HepG2 (cell line): ENCODE measurements around the gene SLFN14. TPM values are rescaled to one million over a fixed set of nuclear protein-coding genes. Genes with fewer than 3 reads are reported as not detected.

ENCODE experiments used
- AKAP8 ChIP-seq: sonication (generic); formaldehyde crosslinking; IDR thresholded peaks from 2 replicates; pipeline ENCODE4 v1.5.1; 2020; ENCODE audit warnings: mild to moderate bottlenecking, missing genetic modification reagents
- ARNTL ChIP-seq: sonication (generic); formaldehyde crosslinking; IDR thresholded peaks from 2 replicates; pipeline ENCODE4 v1.4.0; 2020; ENCODE audit warnings: mild to moderate bottlenecking, missing genetic modification reagents
- CCAR2 ChIP-seq: fragments of 200-400 bp; formaldehyde crosslinking; optimal IDR thresholded peaks from 2 replicates; pipeline ENCODE3; 2018; ENCODE audit warnings: low read depth, mild to moderate bottlenecking, low read length, moderate library complexity
- HDAC2 ChIP-seq: sonication (generic); formaldehyde crosslinking; IDR thresholded peaks from 2 replicates; pipeline ENCODE4 v1.4.0; 2020; ENCODE audit warnings: missing genetic modification reagents
- MXI1 ChIP-seq: IDR thresholded peaks from 3 replicates; pipeline ENCODE4 v1.6.1; 2012; ENCODE audit warnings: low read depth, low read length, inconsistent platforms, borderline replicate concordance
- PCBP1 ChIP-seq: fragments of 200-400 bp; formaldehyde crosslinking; IDR thresholded peaks from 2 replicates; pipeline ENCODE4 v1.6.1; 2017; ENCODE audit warnings: mild to moderate bottlenecking, low read depth, low read length, borderline replicate concordance
- PCBP2 ChIP-seq: fragments of 200-400 bp; formaldehyde crosslinking; optimal IDR thresholded peaks from 2 replicates; pipeline ENCODE3; 2018; ENCODE audit warnings: low read length, low read depth; ENCODE audit not compliant: poor library complexity, severe bottlenecking
- POLR2AphosphoS2 ChIP-seq: IDR thresholded peaks from 2 replicates; pipeline ENCODE4 v1.6.1; 2011; ENCODE audit warnings: low read depth, low read length, improper control_type of control experiment
- SCMH1 ChIP-seq: sonication (generic); formaldehyde crosslinking; IDR thresholded peaks from 2 replicates; pipeline ENCODE4 v1.9.0; 2021; ENCODE audit warnings: missing genetic modification reagents, mild to moderate bottlenecking, borderline replicate concordance
- SOX13 ChIP-seq, 3 experiments: fragments of 450-650 bp in 1 of 3; sonication (generic) in 1 of 3; formaldehyde crosslinking in 1 of 3; IDR thresholded peaks in 2 of 3; conservative IDR thresholded peaks in 1 of 3; 2 replicates each; pipeline versions ENCODE4 v1.5.0 to v1.6.1; 2016 to 2020; ENCODE audit warnings: antibody characterized with exemption in 1 of 3, mild to moderate bottlenecking in 1 of 3, missing compliant biosample characterization in 1 of 3, missing genetic modification reagents in 1 of 3, moderate library complexity in 1 of 3
- TCF12 ChIP-seq, 2 experiments: fragments of 450-650 bp in 1 of 2; sonication (generic) in 1 of 2; formaldehyde crosslinking in 1 of 2; IDR thresholded peaks; 2 replicates each; pipeline versions ENCODE4 v1.6.1 to v1.8.0; 2017 to 2022; ENCODE audit warnings: antibody characterized with exemption in 1 of 2, mild to moderate bottlenecking in 1 of 2, missing genetic modification reagents in 1 of 2, moderate library complexity in 1 of 2
- ZNF124 ChIP-seq: sonication (generic); formaldehyde crosslinking; IDR thresholded peaks from 2 replicates; pipeline ENCODE4 v1.4.0; 2020; ENCODE audit warnings: missing genetic modification reagents
- ZNF224 ChIP-seq: sonication (generic); formaldehyde crosslinking; IDR thresholded peaks from 2 replicates; pipeline ENCODE4 v1.5.0; 2020; ENCODE audit warnings: mild to moderate bottlenecking, missing genetic modification reagents
- ZNF615 ChIP-seq: sonication (generic); formaldehyde crosslinking; IDR thresholded peaks from 2 replicates; pipeline ENCODE4 v1.5.0; 2020; ENCODE audit warnings: mild to moderate bottlenecking, missing genetic modification reagents, borderline replicate concordance
- ZNF616 ChIP-seq: sonication (generic); formaldehyde crosslinking; IDR thresholded peaks from 2 replicates; pipeline ENCODE4 v1.5.0; 2020; ENCODE audit warnings: low read depth, mild to moderate bottlenecking, missing genetic modification reagents
- ZNF788 ChIP-seq: sonication (generic); formaldehyde crosslinking; IDR thresholded peaks from 2 replicates; pipeline ENCODE4 v1.5.0; 2020; ENCODE audit warnings: mild to moderate bottlenecking, missing genetic modification reagents, borderline replicate concordance
- ZNF879 ChIP-seq: sonication (generic); formaldehyde crosslinking; IDR thresholded peaks from 2 replicates; pipeline ENCODE4 v1.8.1; 2023; ENCODE audit warnings: missing genetic modification reagents
- ZSCAN21 ChIP-seq: sonication (generic); formaldehyde crosslinking; IDR thresholded peaks from 2 replicates; pipeline ENCODE4 v1.8.0; 2022; ENCODE audit warnings: mild to moderate bottlenecking, missing genetic modification reagents, moderate library complexity, borderline replicate concordance
- polyA plus RNA-seq, 8 experiments: library from polyadenylated mRNA; depleted of rRNA in 3 of 8; stranded (reverse) in 7 of 8; unstranded in 1 of 8; fragments of >200 nt; fragmentation: Illumina TruSeq in 4 of 8; extraction: Trizol in 4 of 8; gene quantifications; 2 replicates each; pipeline versions ENCODE4 v1.2.1 to v1.2.3, GENCODE V29; 2011 to 2016; ENCODE audit warnings: low read depth in 4 of 8, missing spikeins in 1 of 8, mixed read lengths in 1 of 8; ENCODE audit not compliant: insufficient read depth in 1 of 8
- total RNA-seq, 5 experiments: library from RNA; depleted of rRNA; stranded (reverse); fragments of >200 nt; fragmentation: Illumina TruSeq; extraction: Trizol; gene quantifications; 2 replicates each; pipeline ENCODE4 v1.2.3, GENCODE V29; 2016; ENCODE audit warnings: low read depth in 1 of 5
- TF ChIP-seq, protein P1 (sequence below): IDR thresholded peaks from 2 replicates; pipeline ENCODE4 v1.4.0; 2020; ENCODE audit warnings: mild to moderate bottlenecking, missing genetic modification reagents
- TF ChIP-seq, protein P2 (sequence below): sonication (generic); formaldehyde crosslinking; IDR thresholded peaks from 2 replicates; pipeline ENCODE4 v1.5.1; 2020; ENCODE audit warnings: missing genetic modification reagents, mild to moderate bottlenecking, borderline replicate concordance
- TF ChIP-seq, protein P3 (sequence below): sonication (generic); formaldehyde crosslinking; IDR thresholded peaks from 2 replicates; pipeline ENCODE4 v1.4.0; 2020; ENCODE audit warnings: mild to moderate bottlenecking, missing genetic modification reagents, borderline replicate concordance

The SLFN14 gene
- total and polyA plus RNA-seq, 2 of the 13 experiments (the other 11 are each of a cell fraction or from before 2014, with no cell fraction given) = not detected

DNA sequence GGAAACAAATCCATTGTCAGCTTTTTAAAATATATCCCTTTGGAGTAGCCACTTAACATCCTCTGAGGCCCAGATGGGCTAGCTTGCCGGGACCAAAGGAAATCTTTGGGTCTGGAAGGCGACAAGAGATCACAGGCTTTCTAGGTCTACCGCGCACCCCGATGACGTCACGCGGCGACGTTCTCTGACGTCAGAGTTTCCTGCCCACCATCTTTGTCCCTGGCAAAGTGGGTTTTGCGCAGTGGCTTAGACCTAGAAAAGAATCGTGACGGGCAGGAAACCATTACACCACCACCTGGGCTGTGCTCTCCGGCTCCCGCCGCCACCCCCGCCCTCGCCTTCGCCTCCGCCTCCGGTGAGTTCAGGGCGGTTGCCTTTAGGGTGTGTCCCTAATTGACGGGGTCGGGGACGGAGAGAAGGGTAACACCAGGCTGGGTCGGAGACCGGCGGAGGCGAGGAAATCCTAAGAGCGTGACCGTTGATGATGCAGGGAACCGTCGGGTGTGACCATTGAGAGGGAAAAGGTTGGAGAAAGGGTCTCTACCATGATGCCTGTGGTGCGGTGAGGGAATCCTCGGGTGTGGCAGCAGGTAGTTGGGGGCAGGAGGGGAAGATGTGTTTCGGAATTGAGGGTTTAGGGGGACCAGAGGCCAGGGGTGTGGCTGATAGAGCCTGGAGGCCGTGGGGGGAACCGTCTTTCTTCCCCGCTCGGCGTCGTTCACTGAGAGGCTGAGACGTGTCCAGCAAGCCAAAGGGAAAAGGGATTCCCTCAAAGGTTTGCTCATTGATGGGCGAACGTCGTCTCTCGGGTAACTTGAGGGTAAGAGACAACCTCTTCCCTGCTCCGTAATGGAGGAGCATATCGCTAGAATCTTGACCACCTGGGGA, 26.7 kb upstream of the SLFN14 start, which contains the start of gene AP2B1 (continued):
- no peak for TF ChIP-seq SOX13 (IDR thresholded peaks at IDR 0.05)
- peak in 1 of 2 experiments; percentile 19; a peak in 1 of 4 replicates for TF ChIP-seq SOX13 (CRISPR knock-in tag; conservative IDR thresholded peaks at IDR 0.05 in 1 of 2, IDR thresholded peaks at IDR 0.05 in 1 of 2)
- no peak for TF ChIP-seq PCBP2
- no peak for TF ChIP-seq ZNF879 (CRISPR knock-in tag)
- TF ChIP-seq, protein P1, sequence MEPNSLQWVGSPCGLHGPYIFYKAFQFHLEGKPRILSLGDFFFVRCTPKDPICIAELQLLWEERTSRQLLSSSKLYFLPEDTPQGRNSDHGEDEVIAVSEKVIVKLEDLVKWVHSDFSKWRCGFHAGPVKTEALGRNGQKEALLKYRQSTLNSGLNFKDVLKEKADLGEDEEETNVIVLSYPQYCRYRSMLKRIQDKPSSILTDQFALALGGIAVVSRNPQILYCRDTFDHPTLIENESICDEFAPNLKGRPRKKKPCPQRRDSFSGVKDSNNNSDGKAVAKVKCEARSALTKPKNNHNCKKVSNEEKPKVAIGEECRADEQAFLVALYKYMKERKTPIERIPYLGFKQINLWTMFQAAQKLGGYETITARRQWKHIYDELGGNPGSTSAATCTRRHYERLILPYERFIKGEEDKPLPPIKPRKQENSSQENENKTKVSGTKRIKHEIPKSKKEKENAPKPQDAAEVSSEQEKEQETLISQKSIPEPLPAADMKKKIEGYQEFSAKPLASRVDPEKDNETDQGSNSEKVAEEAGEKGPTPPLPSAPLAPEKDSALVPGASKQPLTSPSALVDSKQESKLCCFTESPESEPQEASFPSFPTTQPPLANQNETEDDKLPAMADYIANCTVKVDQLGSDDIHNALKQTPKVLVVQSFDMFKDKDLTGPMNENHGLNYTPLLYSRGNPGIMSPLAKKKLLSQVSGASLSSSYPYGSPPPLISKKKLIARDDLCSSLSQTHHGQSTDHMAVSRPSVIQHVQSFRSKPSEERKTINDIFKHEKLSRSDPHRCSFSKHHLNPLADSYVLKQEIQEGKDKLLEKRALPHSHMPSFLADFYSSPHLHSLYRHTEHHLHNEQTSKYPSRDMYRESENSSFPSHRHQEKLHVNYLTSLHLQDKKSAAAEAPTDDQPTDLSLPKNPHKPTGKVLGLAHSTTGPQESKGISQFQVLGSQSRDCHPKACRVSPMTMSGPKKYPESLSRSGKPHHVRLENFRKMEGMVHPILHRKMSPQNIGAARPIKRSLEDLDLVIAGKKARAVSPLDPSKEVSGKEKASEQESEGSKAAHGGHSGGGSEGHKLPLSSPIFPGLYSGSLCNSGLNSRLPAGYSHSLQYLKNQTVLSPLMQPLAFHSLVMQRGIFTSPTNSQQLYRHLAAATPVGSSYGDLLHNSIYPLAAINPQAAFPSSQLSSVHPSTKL = peak; percentile 72
- TF ChIP-seq MXI1 = peak; percentile 45; the same call in 1 of the 3 replicates
- no peak for TF ChIP-seq ARNTL
- peak; percentile 60; the same call in 1 of the 2 replicates for TF ChIP-seq ZNF224
- no peak for TF ChIP-seq ZNF616 (CRISPR knock-in tag)
- TF ChIP-seq HDAC2 (CRISPR knock-in tag) = peak; percentile 87
- no peak for TF ChIP-seq AKAP8
- peak; percentile 76 for TF ChIP-seq ZNF124 (CRISPR knock-in tag)
- TF ChIP-seq, protein P2, sequence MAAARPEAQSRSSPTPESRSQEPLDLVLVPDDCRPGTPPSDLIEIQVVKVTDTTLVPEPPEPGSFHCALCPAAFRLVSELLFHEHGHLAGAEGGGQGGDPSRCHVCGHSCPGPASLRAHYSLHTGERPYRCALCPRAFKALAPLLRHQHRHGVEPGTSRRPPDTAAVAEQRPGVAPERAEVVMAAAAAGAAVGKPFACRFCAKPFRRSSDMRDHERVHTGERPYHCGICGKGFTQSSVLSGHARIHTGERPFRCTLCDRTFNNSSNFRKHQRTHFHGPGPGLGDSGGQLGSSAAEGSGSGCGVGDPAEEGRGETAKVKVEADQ (CRISPR knock-in tag) = no peak
- TF ChIP-seq, protein P3, sequence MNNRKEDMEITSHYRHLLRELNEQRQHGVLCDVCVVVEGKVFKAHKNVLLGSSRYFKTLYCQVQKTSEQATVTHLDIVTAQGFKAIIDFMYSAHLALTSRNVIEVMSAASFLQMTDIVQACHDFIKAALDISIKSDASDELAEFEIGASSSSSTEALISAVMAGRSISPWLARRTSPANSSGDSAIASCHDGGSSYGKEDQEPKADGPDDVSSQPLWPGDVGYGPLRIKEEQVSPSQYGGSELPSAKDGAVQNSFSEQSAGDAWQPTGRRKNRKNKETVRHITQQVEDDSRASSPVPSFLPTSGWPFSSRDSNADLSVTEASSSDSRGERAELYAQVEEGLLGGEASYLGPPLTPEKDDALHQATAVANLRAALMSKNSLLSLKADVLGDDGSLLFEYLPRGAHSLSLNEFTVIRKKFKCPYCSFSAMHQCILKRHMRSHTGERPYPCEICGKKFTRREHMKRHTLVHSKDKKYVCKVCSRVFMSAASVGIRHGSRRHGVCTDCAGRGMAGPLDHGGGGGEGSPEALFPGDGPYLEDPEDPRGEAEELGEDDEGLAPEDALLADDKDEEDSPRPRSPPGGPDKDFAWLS (CRISPR knock-in tag) = no peak
- TF ChIP-seq POLR2AphosphoS2 = no peak
- peak; percentile 71; the same call in 1 of the 2 replicates for TF ChIP-seq ZSCAN21
- TF ChIP-seq ZNF615 (CRISPR knock-in tag) = no peak
- no peak for TF ChIP-seq CCAR2
- TF ChIP-seq SCMH1 (CRISPR knock-in tag) = no peak
- TF ChIP-seq TCF12 (IDR thresholded peaks at IDR 0.05) = no peak
- 0 out of 2 replicates have a peak, but pooled peaks have one; percentile 74 for TF ChIP-seq TCF12 (CRISPR knock-in tag; IDR thresholded peaks at IDR 0.05)
- TF ChIP-seq PCBP1 = no peak
- TF ChIP-seq ZNF788 (CRISPR knock-in tag) = peak; percentile 81; the same call in 1 of the 2 replicates
